MCF 10A (cell line): ENCODE data around the gene PIK3AP1. TPM values are rescaled to one million over a fixed set of nuclear protein-coding genes. Genes with fewer than 3 reads are reported as not detected.

Source experiments
- BruUV-seq: library from RNA; stranded (reverse); fragments of 400-500 nt; replicated peaks from 2 replicates; lab custom pipeline; 2021; lab: Mats Ljungman, UMichigan
- CTCF ChIA-PET: fragments of 300-600 bp; sonication (Branson Sonifier 250); formaldehyde crosslinking; extraction: SDS; loops from one replicate; lab custom pipeline; 2021; ENCODE audit warnings: antibody characterized with exemption, inconsistent platforms; lab: Yijun Ruan, JAX
- POLR2A ChIA-PET: fragments of 300-600, 350-650 bp; sonication (Branson Sonifier 250); formaldehyde crosslinking; extraction: SDS; loops from one replicate; lab custom pipeline; 2020; ENCODE audit warnings: antibody characterized with exemption, inconsistent platforms; lab: Yijun Ruan, JAX
- DNase-seq: peaks from one replicate; pipeline ENCODE4 v3.0.0-alpha.2; 2018; ENCODE audit not compliant: unreplicated experiment
- H3K27ac Mint-ChIP-seq: one replicate; pipeline ENCODE4 v1.8.0; 2022; ENCODE audit warnings: mild to moderate bottlenecking, low read depth, mixed read lengths; ENCODE audit not compliant: unreplicated experiment
- H3K27me3 Mint-ChIP-seq: one replicate; pipeline ENCODE4 v1.8.0; 2022; ENCODE audit warnings: mixed read lengths; ENCODE audit not compliant: insufficient read depth, unreplicated experiment
- H3K36me3 Mint-ChIP-seq: one replicate; pipeline ENCODE4 v1.8.0; 2022; ENCODE audit warnings: mild to moderate bottlenecking, moderate library complexity, mixed read lengths; ENCODE audit not compliant: insufficient read depth, unreplicated experiment
- H3K4me1 Mint-ChIP-seq: one replicate; pipeline ENCODE4 v1.8.0; 2022; ENCODE audit warnings: mixed read lengths; ENCODE audit not compliant: insufficient read depth, unreplicated experiment
- H3K4me3 Mint-ChIP-seq: one replicate; pipeline ENCODE4 v1.8.0; 2022; ENCODE audit warnings: mild to moderate bottlenecking, moderate library complexity, mixed read lengths; ENCODE audit not compliant: unreplicated experiment
- H3K9me3 Mint-ChIP-seq: one replicate; pipeline ENCODE4 v1.8.0; 2022; ENCODE audit warnings: mixed read lengths; ENCODE audit not compliant: unreplicated experiment
- CTCF ChIP-seq: fragments of 200-600 bp; IDR thresholded peaks from one replicate; pipeline ENCODE4 v1.8.0; 2022; ENCODE audit warnings: antibody characterized with exemption, mild to moderate bottlenecking; ENCODE audit not compliant: unreplicated experiment
- intact Hi-C: fragments of 100-400 bp; cut with micrococcal nuclease; formaldehyde crosslinking; loops from 2 replicates; pipeline ENCODE4 v1.14.1; 2022
- total RNA-seq: library from RNA; stranded (reverse); gene quantifications from 2 replicates; pipeline ENCODE4 v1.2.3, GENCODE V29; 2022

PIK3AP1 gene
- total RNA-seq, 1 experiment from 2014 or later: not detected

- Mint-ChIP-seq H3K27me3 (no peaks in the 10 kb centered on the region), H3K27ac (no peak overlapping the region), H3K4me1 (no peaks in the 10 kb centered on the region), H3K9me3 (no peaks in the 10 kb centered on the region), H3K36me3 (no peaks in the 10 kb centered on the region), H3K4me3 (no peak overlapping the region)
- no TSS peak for BruUV-seq
- POLR2A ChIA-PET: no interaction called here
- CTCF ChIA-PET: no interaction called here
- intact Hi-C loops: no loop called here
- no peak for TF ChIP-seq CTCF
- DNase-seq: no peak
Measured at GRCh38 chr10:96666741-96667140, 53.6 kb downstream of the PIK3AP1 start.

- Mint-ChIP-seq H3K4me1 (no peaks in the 10 kb centered on the region), H3K9me3 (no peaks in the 10 kb centered on the region), H3K36me3 (no peaks in the 10 kb centered on the region), H3K4me3 (no peak overlapping the region), H3K27ac (no peak overlapping the region), H3K27me3 (no peaks in the 10 kb centered on the region)
- no peak for TF ChIP-seq CTCF
- ChIA-PET CTCF (no interaction called here), POLR2A (no interaction called here)
- intact Hi-C loops: no loop called here
- no peak for DNase-seq
- no TSS peak for BruUV-seq
Measured at GRCh38 chr10:96665306-96665705, 55.0 kb downstream of the PIK3AP1 start.

- H3K4me1 Mint-ChIP-seq: no peaks in the 10 kb centered on the region
- no peak for DNase-seq
- TF ChIP-seq CTCF: no peak
- H3K36me3 Mint-ChIP-seq: no peaks in the 10 kb centered on the region
- intact Hi-C loops: no loop called here
- POLR2A ChIA-PET: no interaction called here
- H3K27me3 Mint-ChIP-seq: no peaks in the 10 kb centered on the region
- no TSS peak for BruUV-seq
- H3K9me3 Mint-ChIP-seq: no peaks in the 10 kb centered on the region
- H3K27ac Mint-ChIP-seq: no peak overlapping the region
- H3K4me3 Mint-ChIP-seq: no peak overlapping the region
- CTCF ChIA-PET: no interaction called here
Measured at GRCh38 chr10:96664563-96664962, 55.8 kb downstream of the PIK3AP1 start.

- BruUV-seq: no TSS peak
- DNase-seq: no peak
- Mint-ChIP-seq H3K9me3 (no peaks in the 10 kb centered on the region), H3K4me1 (no peaks in the 10 kb centered on the region), H3K27me3 (no peaks in the 10 kb centered on the region), H3K27ac (no peak overlapping the region), H3K36me3 (no peaks in the 10 kb centered on the region), H3K4me3 (no peak overlapping the region)
- POLR2A ChIA-PET: no interaction called here
- CTCF ChIA-PET: no interaction called here
- TF ChIP-seq CTCF: no peak
- intact Hi-C loops: no loop called here
Measured at GRCh38 chr10:96663797-96664196, 56.5 kb downstream of the PIK3AP1 start.
